Caco-2 (cell line): ENCODE measurements around the gene STAG3. TPM values are rescaled to one million over a fixed set of nuclear protein-coding genes. Genes with fewer than 3 reads are reported as not detected.
A peak's percentile ranks its signal among the peaks of the same experiment; 100 is the strongest.

Experiments
- BruUV-seq: library from RNA; stranded (reverse); fragments of 400-500 nt; replicated peaks from 2 replicates; lab custom pipeline; 2021; lab: Mats Ljungman, UMichigan
- CTCF ChIA-PET: fragments of 300-600 bp; sonication (Branson Sonifier 250); formaldehyde crosslinking; loops from one replicate; lab custom pipeline; 2022; ENCODE audit warnings: antibody characterized with exemption; lab: Charles Lee
- POLR2A ChIA-PET: fragments of 300-600 bp; sonication (Branson Sonifier 250); formaldehyde crosslinking; loops from one replicate; lab custom pipeline; 2022; ENCODE audit warnings: antibody characterized with exemption; lab: Charles Lee
- DNase-seq, 2 experiments: peaks; one replicate each; pipeline versions ENCODE4 v3.0.0 to v3.0.0-alpha.2; 2020 to 2022
- H3K27me3 ChIP-seq: replicated peaks from 2 replicates; pipeline ENCODE4 v1.6.0; 2011; ENCODE audit warnings: low read length; ENCODE audit not compliant: control insufficient read depth, insufficient read depth
- H3K36me3 ChIP-seq: 2 replicates; pipeline ENCODE4 v1.5.1; 2011; ENCODE audit warnings: low read length; ENCODE audit not compliant: control insufficient read depth, insufficient read depth
- H3K4me1 ChIP-seq: fragments of 250-450 bp; sonication (Bioruptor Pico); 2 replicates; pipeline ENCODE4 v1.5.1; 2020; ENCODE audit warnings: mild to moderate bottlenecking
- H3K4me3 ChIP-seq: 2 replicates; pipeline ENCODE4 v1.5.1; 2011; ENCODE audit warnings: low read depth, mild to moderate bottlenecking, control low read depth, low read length
- H3K9me3 ChIP-seq: fragments of 250-450 bp; sonication (Bioruptor Pico); 2 replicates; pipeline ENCODE4 v1.5.1; 2020; ENCODE audit warnings: mild to moderate bottlenecking, moderate library complexity
- H3K27ac Mint-ChIP-seq: one replicate; pipeline ENCODE4 v1.8.0; 2022; ENCODE audit warnings: mixed read lengths; ENCODE audit not compliant: unreplicated experiment
- H3K27me3 Mint-ChIP-seq: one replicate; pipeline ENCODE4 v1.8.0; 2022; ENCODE audit warnings: mixed read lengths; ENCODE audit not compliant: insufficient read depth, unreplicated experiment
- H3K36me3 Mint-ChIP-seq: one replicate; pipeline ENCODE4 v1.8.0; 2022; ENCODE audit warnings: mild to moderate bottlenecking, mixed read lengths; ENCODE audit not compliant: insufficient read depth, unreplicated experiment
- H3K4me1 Mint-ChIP-seq: one replicate; pipeline ENCODE4 v1.8.0; 2022; ENCODE audit warnings: low read depth, mixed read lengths; ENCODE audit not compliant: unreplicated experiment
- H3K4me3 Mint-ChIP-seq: one replicate; pipeline ENCODE4 v1.8.0; 2022; ENCODE audit warnings: mild to moderate bottlenecking, moderate library complexity, mixed read lengths; ENCODE audit not compliant: unreplicated experiment
- H3K9me3 Mint-ChIP-seq: one replicate; pipeline ENCODE4 v1.8.0; 2022; ENCODE audit warnings: mixed read lengths; ENCODE audit not compliant: unreplicated experiment
- CTCF ChIP-seq, 2 experiments: fragments of 200-600 bp in 1 of 2; IDR thresholded peaks; 1 replicate in 1 of 2; 2 replicates in 1 of 2; pipeline versions ENCODE4 v1.5.1 to v1.8.0; 2011 to 2022; ENCODE audit warnings: antibody characterized with exemption in 1 of 2, control low read depth in 1 of 2, inconsistent platforms in 1 of 2, low read depth in 1 of 2, low read length in 1 of 2, mild to moderate bottlenecking in 1 of 2, moderate library complexity in 1 of 2; ENCODE audit not compliant: insufficient read depth in 1 of 2, severe bottlenecking in 1 of 2, unreplicated experiment in 1 of 2
- intact Hi-C: fragments of 100-400 bp; cut with micrococcal nuclease; formaldehyde crosslinking; loops from one replicate; pipeline ENCODE4 v1.10.0; 2022; ENCODE audit not compliant: unreplicated experiment
- total RNA-seq: library from RNA; stranded (reverse); gene quantifications from 2 replicates; pipeline ENCODE4 v1.2.3, GENCODE V29; 2022

Gene STAG3
- total RNA-seq, 1 experiment from 2014 or later, result 1.3 TPM

- no peaks in the 10 kb centered on the region for H3K9me3 ChIP-seq
- Mint-ChIP-seq H3K9me3 (no peaks in the 10 kb centered on the region), H3K36me3 (peaks cover 35% of the 10 kb centered on the region), H3K4me1 (peaks cover 9% of the 10 kb centered on the region), H3K27ac (no peak overlapping the region), H3K27me3 (no peaks in the 10 kb centered on the region), H3K4me3 (no peak overlapping the region)
- no peak for DNase-seq
- H3K36me3 ChIP-seq, result no peaks in the 10 kb centered on the region
- BruUV-seq, result no TSS peak
- ChIA-PET POLR2A (no interaction called here), CTCF (interaction anchor here (0.6 kb wide), 2 partner anchors 19 to 52 kb away, joined by 4 to 5 read pairs; no protein-coding TSS in a partner anchor)
- no peak overlapping the region for H3K4me3 ChIP-seq
- no peaks in the 10 kb centered on the region for H3K27me3 ChIP-seq
- intact Hi-C loops, result no loop called here
- H3K4me1 ChIP-seq, result no peaks in the 10 kb centered on the region; the same call in 1 of the 2 replicates
- TF ChIP-seq CTCF (IDR thresholded peaks at IDR 0.05; ENCODE audit: insufficient read depth in 1 of 2, low read depth in 1 of 2, low read length in 1 of 2, severe bottlenecking in 1 of 2, unreplicated experiment in 1 of 2), result no peak
These were observed 30.4 kb upstream of the STAG3 start for GRCh38 chr7:100147278-100147677.

DNA sequence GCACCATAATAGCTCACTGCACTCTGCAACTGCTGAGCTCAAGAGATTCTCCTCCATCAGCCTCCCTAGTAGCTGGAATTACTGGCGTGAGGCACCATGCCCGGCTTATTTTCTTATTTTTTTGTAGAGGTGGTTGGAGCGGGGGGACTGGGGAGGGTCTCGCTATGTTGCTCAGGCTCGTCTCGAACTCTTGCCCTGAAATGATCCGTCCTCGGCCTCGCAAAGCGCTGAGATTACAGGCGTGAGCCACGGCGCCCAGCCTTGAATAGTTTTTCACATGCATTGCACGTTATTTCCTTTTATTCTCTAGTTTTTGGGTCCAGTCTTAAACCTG is 29.5 kb upstream of the STAG3 start:
- no peak for TF ChIP-seq CTCF (IDR thresholded peaks at IDR 0.05; ENCODE audit: insufficient read depth in 1 of 2, low read depth in 1 of 2, low read length in 1 of 2, severe bottlenecking in 1 of 2, unreplicated experiment in 1 of 2)
- H3K27ac Mint-ChIP-seq, result peak overlapping the region; percentile 77
- Histone ChIP-seq H3K36me3 (no peaks in the 10 kb centered on the region), H3K9me3 (no peaks in the 10 kb centered on the region), H3K27me3 (no peaks in the 10 kb centered on the region), H3K4me3 (peak overlapping the region; percentile 21), H3K4me1 (no peaks in the 10 kb centered on the region; the same call in 1 of the 2 replicates)
- POLR2A ChIA-PET, result interaction anchor here (1.0 to 1.8 kb wide), 11 partner anchors 9 to 99 kb away, joined by 3 to 12 read pairs (median 5); partner anchors contain the start of genes AP4M1, GPC2, MBLAC1 and MCM7
- no peaks in the 10 kb centered on the region for H3K27me3 Mint-ChIP-seq
- no TSS peak for BruUV-seq
- no peaks in the 10 kb centered on the region for H3K9me3 Mint-ChIP-seq
- peaks cover 9% of the 10 kb centered on the region for H3K4me1 Mint-ChIP-seq
- intact Hi-C loops, result loop anchor here (1.0 kb wide), 1 partner anchor 10 kb away; the partner anchor contains the start of gene TRAPPC14
- H3K36me3 Mint-ChIP-seq, result peaks cover 42% of the 10 kb centered on the region
- peak overlapping the region; percentile 95 for H3K4me3 Mint-ChIP-seq
- no peak for DNase-seq
- CTCF ChIA-PET, result interaction anchor here (0.6 to 1.7 kb wide), 8 partner anchors 9 to 280 kb away, joined by 3 to 7 read pairs (median 4); partner anchors contain the start of genes GAL3ST4 and ZCWPW1

- Mint-ChIP-seq H3K36me3 (peaks cover 48% of the 10 kb centered on the region), H3K27me3 (no peaks in the 10 kb centered on the region), H3K27ac (peak within 1 kb of the TSS; percentile 77), H3K9me3 (no peaks in the 10 kb centered on the region), H3K4me1 (peaks cover 12% of the 10 kb centered on the region), H3K4me3 (peak within 1 kb of the TSS; percentile 95)
- ChIA-PET CTCF (interaction anchor here (0.6 to 1.7 kb wide), 10 partner anchors 10 to 280 kb away, joined by 3 to 7 read pairs (median 4); partner anchors contain the start of genes GAL3ST4 and ZCWPW1), POLR2A (interaction anchor here (0.5 to 1.8 kb wide), 15 partner anchors 9 to 280 kb away, joined by 3 to 12 read pairs (median 3); partner anchors contain the start of genes AP4M1, GPC2, MBLAC1 and MCM7)
- H3K4me3 ChIP-seq, result peak within 1 kb of the TSS; percentile 71
- H3K36me3 ChIP-seq, result no peaks in the 10 kb centered on the region
- H3K27me3 ChIP-seq, result no peaks in the 10 kb centered on the region
- H3K4me1 ChIP-seq, result peaks cover 3% of the 10 kb centered on the region
- no TSS peak for BruUV-seq
- peak; percentile 99 to 100 for DNase-seq
- intact Hi-C loops, result loop anchor here (1.0 kb wide), 1 partner anchor 10 kb away; the partner anchor contains the start of gene TRAPPC14
- no peaks in the 10 kb centered on the region for H3K9me3 ChIP-seq
- no peak for TF ChIP-seq CTCF (IDR thresholded peaks at IDR 0.05; ENCODE audit: insufficient read depth in 1 of 2, low read depth in 1 of 2, low read length in 1 of 2, severe bottlenecking in 1 of 2, unreplicated experiment in 1 of 2)
These were observed 29.0 kb upstream of the STAG3 start, which contains the start of gene LAMTOR4 for GRCh38 chr7:100148559-100149328. LAMTOR4 (plus strand) TSS chr7:100148918; CDS start chr7:100148973, 55 bp downstream.
